Activated CD8-positive, alpha-beta memory T cell treated with anti-CD3 and anti-CD28 coated beads, Interleukin-2, amount 10 ng/mL, durations not matched to agents 7 days and 5 days (primary cell): Measurements from ENCODE around the gene AFAP1L1. TPM values are rescaled to one million over a fixed set of nuclear protein-coding genes. Genes with fewer than 3 reads are reported as not detected.
A peak's percentile ranks its signal among the peaks of the same experiment; 100 is the strongest.

Source experiments
- ATAC-seq: fragments of 150-1000 bp; cut with Tn5 transposase; one replicate; pipeline ENCODE4 v1.10.0; 2021; ENCODE audit warnings: moderate library complexity
- CTCF ChIA-PET: fragments of 350-600 bp; sonication (Branson Sonifier 250); formaldehyde crosslinking; loops from one replicate; lab custom pipeline; 2021; ENCODE audit warnings: antibody characterized with exemption; lab: Charles Lee
- DNase-seq: peaks from one replicate; pipeline ENCODE4 v3.0.0-alpha.2; 2020
- H3K27ac Mint-ChIP-seq: one replicate; pipeline ENCODE4 v1.8.0; 2021; ENCODE audit warnings: mild to moderate bottlenecking, mixed read lengths
- H3K27me3 Mint-ChIP-seq: one replicate; pipeline ENCODE4 v1.8.0; 2021; ENCODE audit warnings: mixed read lengths
- H3K36me3 Mint-ChIP-seq: one replicate; pipeline ENCODE4 v1.8.0; 2021; ENCODE audit warnings: mild to moderate bottlenecking, mixed read lengths
- H3K4me1 Mint-ChIP-seq: one replicate; pipeline ENCODE4 v1.8.0; 2021; ENCODE audit warnings: mixed read lengths
- H3K4me3 Mint-ChIP-seq: one replicate; pipeline ENCODE4 v1.8.0; 2021; ENCODE audit warnings: mild to moderate bottlenecking, moderate library complexity, mixed read lengths
- H3K9me3 Mint-ChIP-seq: one replicate; pipeline ENCODE4 v1.8.0; 2022; ENCODE audit warnings: low read depth, mixed read lengths
- total RNA-seq, 2 experiments: library from RNA; stranded (reverse); gene quantifications; one replicate each; pipeline ENCODE4 v1.2.3, GENCODE V29; 2021

AFAP1L1 gene
- total RNA-seq, 2 experiments from 2014 or later, result not detected

DNA sequence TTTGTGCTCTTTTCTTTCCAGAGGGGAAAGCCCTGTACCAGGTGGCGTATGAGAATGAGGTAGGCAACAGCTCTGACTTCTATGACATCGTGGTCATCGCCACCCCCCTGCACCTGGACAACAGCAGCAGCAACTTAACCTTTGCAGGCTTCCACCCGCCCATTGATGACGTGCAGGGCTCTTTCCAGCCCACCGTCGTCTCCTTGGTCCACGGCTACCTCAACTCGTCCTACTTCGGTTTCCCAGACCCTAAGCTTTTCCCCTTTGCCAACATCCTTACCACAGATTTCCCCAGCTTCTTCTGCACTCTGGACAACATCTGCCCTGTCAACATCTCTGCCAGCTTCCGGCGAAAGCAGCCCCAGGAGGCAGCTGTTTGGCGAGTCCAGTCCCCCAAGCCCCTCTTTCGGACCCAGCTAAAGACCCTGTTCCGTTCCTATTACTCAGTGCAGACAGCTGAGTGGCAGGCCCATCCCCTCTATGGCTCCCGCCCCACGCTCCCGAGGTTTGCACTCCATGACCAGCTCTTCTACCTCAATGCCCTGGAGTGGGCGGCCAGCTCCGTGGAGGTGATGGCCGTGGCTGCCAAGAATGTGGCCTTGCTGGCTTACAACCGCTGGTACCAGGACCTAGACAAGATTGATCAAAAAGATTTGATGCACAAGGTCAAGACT, 96.5 kb downstream of the AFAP1L1 start:
- Mint-ChIP-seq H3K4me3 (no peak overlapping the region), H3K9me3 (no peaks in the 10 kb centered on the region), H3K27me3 (no peaks in the 10 kb centered on the region), H3K27ac (peak overlapping the region; percentile 45), H3K4me1 (peaks cover 6% of the 10 kb centered on the region), H3K36me3 (peaks cover 6% of the 10 kb centered on the region)
- ATAC-seq (no peak), DNase-seq (no peak)
- CTCF ChIA-PET, result interaction anchor here (0.6 to 9.8 kb wide), 28 partner anchors 7 to 183 kb away, joined by 3 to 245 read pairs (median 4); partner anchors contain the start of genes CSNK1A1, GRPEL2 and PCYOX1L

DNA sequence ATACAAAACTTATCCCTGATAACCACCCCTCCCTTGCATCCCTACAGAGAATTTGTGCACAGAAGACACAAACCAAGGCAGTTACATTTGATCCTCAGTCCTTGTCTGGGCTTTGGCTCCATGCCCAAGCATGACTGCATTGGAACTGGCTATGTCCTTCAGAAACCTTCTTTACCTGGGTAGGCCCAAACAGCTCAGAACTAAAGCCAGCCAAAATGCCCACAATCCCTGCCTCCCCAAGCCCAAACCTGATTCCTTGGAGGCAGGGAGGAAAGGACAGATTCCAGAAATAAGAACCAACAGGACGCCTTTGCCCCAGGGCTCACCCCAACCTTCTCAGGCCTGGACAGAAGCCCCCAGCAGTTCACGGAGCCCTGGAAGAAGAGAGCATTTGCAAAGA, 99.2 kb downstream of the AFAP1L1 start:
- Mint-ChIP-seq H3K4me3 (no peak overlapping the region), H3K36me3 (peaks cover 6% of the 10 kb centered on the region), H3K4me1 (peaks cover 6% of the 10 kb centered on the region), H3K27ac (no peak overlapping the region), H3K9me3 (no peaks in the 10 kb centered on the region), H3K27me3 (no peaks in the 10 kb centered on the region)
- DNase-seq (no peak), ATAC-seq (no peak)
- CTCF ChIA-PET, result interaction anchor here (1.0 to 9.8 kb wide), 13 partner anchors 8 to 179 kb away, joined by 3 to 245 read pairs (median 5); partner anchors contain the start of genes GRPEL2, IL17B and PCYOX1L

DNA sequence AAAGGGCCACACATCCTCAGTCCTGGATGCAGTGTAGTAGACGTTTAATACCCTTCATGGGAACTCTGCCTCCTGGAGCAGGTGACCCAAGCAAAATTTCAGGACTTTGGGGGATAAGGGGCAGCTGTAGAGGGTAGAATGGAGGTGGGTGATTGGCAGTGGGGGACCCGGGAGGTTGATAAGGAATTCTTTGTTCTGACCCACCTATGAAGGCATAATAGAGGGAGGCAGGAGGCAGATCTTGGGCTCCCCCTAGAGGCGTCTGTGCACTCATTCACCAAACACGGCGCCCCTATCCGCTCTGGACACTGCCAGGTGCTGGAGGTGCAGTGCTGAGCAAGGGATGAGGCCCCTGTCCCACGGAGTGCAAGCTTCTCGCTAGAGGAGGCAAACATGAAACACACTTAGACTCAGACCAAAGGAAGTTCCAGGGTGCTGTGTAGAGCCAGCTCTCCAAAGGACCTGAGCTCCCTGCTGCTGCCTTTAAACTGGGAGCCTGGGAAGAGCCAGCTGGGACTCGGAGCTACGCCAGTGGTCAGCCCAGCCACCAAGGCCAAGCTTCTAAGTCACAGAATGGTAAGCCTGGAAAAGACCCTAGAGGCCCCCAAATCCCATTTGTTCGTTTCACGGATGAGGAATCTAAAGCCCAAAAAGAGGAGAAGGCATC, 99.8 kb downstream of the AFAP1L1 start:
- DNase-seq (peak; percentile 76), ATAC-seq (peak; percentile 89)
- Mint-ChIP-seq H3K27me3 (no peaks in the 10 kb centered on the region), H3K36me3 (peaks cover 6% of the 10 kb centered on the region), H3K9me3 (no peaks in the 10 kb centered on the region), H3K4me3 (no peak overlapping the region), H3K27ac (no peak overlapping the region), H3K4me1 (peaks cover 6% of the 10 kb centered on the region)
- CTCF ChIA-PET, result interaction anchor here (0.6 to 9.8 kb wide), 24 partner anchors 8 to 180 kb away, joined by 3 to 245 read pairs (median 4); partner anchors contain the start of genes CSNK1A1, GRPEL2, IL17B and PCYOX1L

DNA sequence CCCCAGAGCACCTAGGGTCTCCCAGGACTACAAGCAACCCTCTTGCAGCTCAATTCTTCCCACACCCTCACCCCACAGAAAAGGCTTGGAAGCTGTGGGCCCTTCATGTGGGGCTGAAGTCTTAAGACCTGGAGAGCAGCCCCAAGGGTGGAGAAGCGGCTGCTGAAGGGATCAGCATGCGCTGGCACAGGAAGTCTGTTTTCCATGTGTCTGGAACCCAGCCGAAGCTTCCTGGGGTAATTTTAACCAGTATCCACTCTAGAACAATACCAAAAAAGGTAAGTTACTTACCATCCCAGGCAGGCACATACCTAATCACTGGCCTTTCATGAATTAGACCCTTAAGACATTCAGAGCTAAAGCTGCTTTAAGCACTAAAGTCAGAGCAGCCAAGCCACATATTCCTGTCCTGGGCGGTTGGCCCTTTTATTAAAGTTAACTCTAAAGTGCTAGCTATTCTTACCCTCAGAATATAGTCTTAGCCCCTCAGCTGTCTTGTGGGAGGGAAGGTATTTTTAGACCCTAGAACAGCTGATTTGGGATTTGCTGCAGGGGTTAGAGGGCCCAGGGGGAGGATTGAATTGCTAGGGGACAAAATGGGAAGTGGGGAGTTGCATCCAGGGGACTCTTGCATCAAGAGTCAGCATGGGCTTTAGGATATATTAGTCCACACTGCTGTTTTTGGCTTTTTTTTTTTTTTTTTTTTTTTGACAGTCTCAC, 100.6 kb downstream of the AFAP1L1 start:
- DNase-seq (no peak), ATAC-seq (no peak)
- Mint-ChIP-seq H3K36me3 (peaks cover 6% of the 10 kb centered on the region), H3K9me3 (no peaks in the 10 kb centered on the region), H3K4me1 (peaks cover 4% of the 10 kb centered on the region), H3K27me3 (no peaks in the 10 kb centered on the region), H3K27ac (no peak overlapping the region), H3K4me3 (no peak overlapping the region)
- CTCF ChIA-PET, result interaction anchor here (0.6 to 9.8 kb wide), 26 partner anchors 7 to 1950 kb away, joined by 3 to 245 read pairs (median 4); partner anchors contain the start of genes CSNK1A1, GRPEL2, IL17B and PCYOX1L

DNA sequence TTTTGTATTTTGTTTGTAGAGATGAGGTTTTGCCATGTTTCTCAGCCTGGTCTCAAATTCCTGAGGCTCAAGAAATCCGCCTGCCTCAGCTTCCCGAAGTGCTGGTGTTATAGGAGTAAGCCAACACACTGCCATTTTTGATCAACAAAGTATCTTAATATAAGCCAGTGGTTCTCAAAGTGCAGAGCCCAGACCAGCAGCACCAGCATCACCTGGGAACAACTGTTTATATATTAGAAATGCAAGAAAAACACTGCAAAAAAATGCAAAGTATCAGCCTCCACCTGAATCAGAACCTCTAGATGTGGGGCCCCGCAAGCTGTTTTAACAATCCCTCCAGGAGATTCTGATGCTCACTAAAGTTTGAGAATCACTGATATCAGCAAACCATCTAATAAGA, 101.3 kb downstream of the AFAP1L1 start:
- no peaks in the 10 kb centered on the region for H3K9me3 Mint-ChIP-seq
- ATAC-seq, result no peak
- CTCF ChIA-PET, result interaction anchor here (1.3 to 9.8 kb wide), 9 partner anchors 9 to 190 kb away, joined by 3 to 245 read pairs (median 13); partner anchors contain the start of genes GRPEL2 and PCYOX1L
- H3K4me3 Mint-ChIP-seq, result no peak overlapping the region
- DNase-seq, result no peak
- H3K27ac Mint-ChIP-seq, result no peak overlapping the region
- peaks cover 5% of the 10 kb centered on the region for H3K36me3 Mint-ChIP-seq
- no peaks in the 10 kb centered on the region for H3K27me3 Mint-ChIP-seq
- no peaks in the 10 kb centered on the region for H3K4me1 Mint-ChIP-seq

DNA sequence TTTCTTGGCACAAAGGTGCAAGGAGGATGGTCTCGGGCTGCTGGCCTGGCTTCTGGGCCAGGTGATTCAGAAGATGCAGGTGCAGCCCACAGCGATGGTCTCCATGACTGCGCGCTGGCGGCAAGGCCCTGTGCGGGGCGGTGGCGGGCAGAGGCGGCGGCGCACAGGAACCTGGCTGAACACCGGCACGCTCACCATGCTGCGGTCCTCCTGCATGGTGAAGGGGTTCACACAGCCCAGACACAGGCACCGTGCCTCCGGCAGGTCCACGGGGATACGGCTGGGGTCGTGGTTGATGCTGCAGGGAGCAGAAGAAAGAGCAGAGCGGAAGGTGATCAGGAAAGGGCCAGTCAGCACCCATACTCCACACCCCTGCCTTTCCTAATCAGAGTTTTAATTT, 102.6 kb downstream of the AFAP1L1 start:
- no peaks in the 10 kb centered on the region for H3K27me3 Mint-ChIP-seq
- H3K36me3 Mint-ChIP-seq, result no peaks in the 10 kb centered on the region
- no peaks in the 10 kb centered on the region for H3K9me3 Mint-ChIP-seq
- H3K4me3 Mint-ChIP-seq, result no peak overlapping the region
- no peak for DNase-seq
- H3K27ac Mint-ChIP-seq, result no peak overlapping the region
- no peaks in the 10 kb centered on the region for H3K4me1 Mint-ChIP-seq
- CTCF ChIA-PET, result interaction anchor here (1.0 to 9.5 kb wide), 2 partner anchors 53 to 72 kb away, joined by 3 to 245 read pairs; no protein-coding TSS in a partner anchor
- ATAC-seq, result no peak

DNA sequence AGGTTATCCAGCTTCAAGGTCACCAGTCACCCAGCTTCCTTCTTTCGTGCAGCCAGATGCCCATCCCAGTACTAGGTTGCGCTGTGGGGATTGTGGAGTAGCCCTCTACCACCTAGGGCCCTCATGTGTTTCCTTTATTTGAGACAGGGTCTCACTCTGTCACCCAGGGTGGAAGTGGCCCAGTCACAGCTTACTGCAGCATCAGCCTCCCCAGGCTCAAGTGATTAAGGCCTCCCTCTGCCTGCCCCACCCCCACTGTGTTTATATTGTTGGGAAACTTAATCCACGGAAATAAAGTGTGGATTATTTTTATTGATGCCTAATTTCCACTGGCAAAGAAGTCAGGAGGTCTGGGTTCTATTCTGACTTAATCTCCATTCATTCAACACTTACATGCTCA, 103.1 kb downstream of the AFAP1L1 start:
- no peaks in the 10 kb centered on the region for H3K4me1 Mint-ChIP-seq
- H3K27me3 Mint-ChIP-seq, result no peaks in the 10 kb centered on the region
- no peaks in the 10 kb centered on the region for H3K9me3 Mint-ChIP-seq
- H3K36me3 Mint-ChIP-seq, result no peaks in the 10 kb centered on the region
- ATAC-seq (no peak), DNase-seq (no peak)
- no peak overlapping the region for H3K27ac Mint-ChIP-seq
- CTCF ChIA-PET, result interaction anchor here (0.9 to 9.5 kb wide), 4 partner anchors 37 to 72 kb away, joined by 3 to 245 read pairs (median 8); no protein-coding TSS in a partner anchor
- H3K4me3 Mint-ChIP-seq, result no peak overlapping the region

DNA sequence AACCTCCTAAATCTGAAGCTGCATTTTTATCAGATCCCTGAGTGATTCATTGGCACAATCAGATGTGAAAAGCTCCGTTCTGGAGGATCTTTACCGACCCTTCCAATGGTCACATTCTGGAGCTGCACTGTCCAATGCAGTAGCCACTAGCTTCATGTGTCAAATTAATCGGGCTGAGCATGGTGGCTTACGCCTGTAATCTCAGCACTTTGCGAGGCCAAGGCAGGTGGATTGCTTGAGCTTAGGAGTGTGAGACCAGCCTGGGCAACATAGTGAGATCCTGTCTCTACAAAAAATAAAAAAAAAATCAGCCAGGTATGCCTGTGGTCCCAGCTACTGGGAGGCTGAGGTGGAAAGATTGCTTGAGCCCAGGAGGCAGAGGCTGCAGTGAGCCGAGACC, 103.8 kb downstream of the AFAP1L1 start:
- H3K27ac Mint-ChIP-seq, result no peak overlapping the region
- no peak for ATAC-seq
- no peak overlapping the region for H3K4me3 Mint-ChIP-seq
- H3K27me3 Mint-ChIP-seq, result no peaks in the 10 kb centered on the region
- CTCF ChIA-PET, result interaction anchor here (0.9 to 2.6 kb wide), 3 partner anchors 10 to 58 kb away, joined by 3 to 12 read pairs (median 4); no protein-coding TSS in a partner anchor
- no peak for DNase-seq
- no peaks in the 10 kb centered on the region for H3K4me1 Mint-ChIP-seq
- no peaks in the 10 kb centered on the region for H3K36me3 Mint-ChIP-seq
- H3K9me3 Mint-ChIP-seq, result no peaks in the 10 kb centered on the region

DNA sequence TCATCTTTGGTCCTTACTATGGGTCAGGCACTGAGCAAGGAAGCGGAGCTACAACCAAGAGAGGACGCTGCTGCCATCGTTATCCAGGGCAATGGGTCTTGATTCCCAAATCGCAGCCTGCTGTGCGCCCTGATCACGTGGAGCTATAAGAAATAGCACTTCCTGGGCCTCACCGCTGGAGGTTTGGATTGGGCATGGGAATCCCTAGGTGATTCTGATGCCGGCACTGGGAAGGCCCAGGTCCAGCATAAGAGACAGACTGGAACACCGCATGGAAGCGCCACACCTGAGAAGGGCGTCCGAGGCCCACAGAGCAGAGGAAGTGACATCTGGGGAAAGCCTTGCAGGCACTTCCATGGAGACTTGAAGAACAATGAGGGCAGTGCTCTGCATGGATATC, 104.4 kb downstream of the AFAP1L1 start:
- H3K4me1 Mint-ChIP-seq, result no peaks in the 10 kb centered on the region
- H3K27ac Mint-ChIP-seq, result no peak overlapping the region
- DNase-seq, result no peak
- H3K36me3 Mint-ChIP-seq, result no peaks in the 10 kb centered on the region
- no peak for ATAC-seq
- no peaks in the 10 kb centered on the region for H3K9me3 Mint-ChIP-seq
- no peak overlapping the region for H3K4me3 Mint-ChIP-seq
- no peaks in the 10 kb centered on the region for H3K27me3 Mint-ChIP-seq
- CTCF ChIA-PET, result interaction anchor here (1.0 to 2.6 kb wide), 3 partner anchors 9 to 59 kb away, joined by 4 to 12 read pairs (median 4); no protein-coding TSS in a partner anchor

DNA sequence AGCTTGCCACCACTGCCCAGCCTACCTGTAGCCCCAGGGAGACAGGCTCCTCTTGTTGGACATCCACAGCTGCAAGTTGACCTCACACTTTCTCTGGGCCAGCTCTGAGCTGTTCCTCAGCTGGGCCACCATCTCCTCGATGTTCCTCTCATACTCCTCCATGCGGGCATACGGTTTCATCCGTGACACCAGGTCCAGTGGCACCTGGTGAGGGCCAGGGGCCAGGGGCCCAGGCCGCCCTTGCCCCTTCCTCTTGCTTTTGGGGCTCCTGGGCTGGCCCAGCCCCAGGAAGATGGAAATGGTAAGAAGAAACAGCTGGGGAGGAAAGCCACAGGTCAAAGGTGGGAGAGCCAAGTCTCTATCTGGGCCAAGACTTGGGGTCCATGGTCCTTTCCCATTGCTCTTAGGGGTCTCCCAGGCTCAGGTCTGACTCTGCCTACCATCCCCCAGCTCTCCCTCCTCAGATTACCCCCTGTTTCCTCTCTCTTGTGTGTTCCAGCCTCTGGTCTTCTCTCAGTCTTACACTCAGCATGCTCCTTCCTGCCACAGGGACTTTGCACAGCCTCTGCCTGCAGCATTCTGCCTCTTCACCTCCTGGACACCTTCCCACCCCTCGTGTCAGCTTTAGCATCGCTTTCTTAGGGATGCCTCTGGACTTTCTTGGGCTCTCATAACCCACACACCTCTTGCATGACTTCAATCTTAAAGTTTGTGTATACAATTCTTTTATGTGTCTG, 105.2 kb downstream of the AFAP1L1 start:
- DNase-seq (no peak), ATAC-seq (no peak)
- CTCF ChIA-PET, result interaction anchor here (0.8 to 2.6 kb wide), 4 partner anchors 10 to 188 kb away, joined by 3 to 12 read pairs (median 4); no protein-coding TSS in a partner anchor
- no peaks in the 10 kb centered on the region for H3K9me3 Mint-ChIP-seq
- H3K4me3 Mint-ChIP-seq, result no peak overlapping the region
- no peaks in the 10 kb centered on the region for H3K36me3 Mint-ChIP-seq
- H3K27me3 Mint-ChIP-seq, result no peaks in the 10 kb centered on the region
- no peaks in the 10 kb centered on the region for H3K4me1 Mint-ChIP-seq
- no peak overlapping the region for H3K27ac Mint-ChIP-seq

DNA sequence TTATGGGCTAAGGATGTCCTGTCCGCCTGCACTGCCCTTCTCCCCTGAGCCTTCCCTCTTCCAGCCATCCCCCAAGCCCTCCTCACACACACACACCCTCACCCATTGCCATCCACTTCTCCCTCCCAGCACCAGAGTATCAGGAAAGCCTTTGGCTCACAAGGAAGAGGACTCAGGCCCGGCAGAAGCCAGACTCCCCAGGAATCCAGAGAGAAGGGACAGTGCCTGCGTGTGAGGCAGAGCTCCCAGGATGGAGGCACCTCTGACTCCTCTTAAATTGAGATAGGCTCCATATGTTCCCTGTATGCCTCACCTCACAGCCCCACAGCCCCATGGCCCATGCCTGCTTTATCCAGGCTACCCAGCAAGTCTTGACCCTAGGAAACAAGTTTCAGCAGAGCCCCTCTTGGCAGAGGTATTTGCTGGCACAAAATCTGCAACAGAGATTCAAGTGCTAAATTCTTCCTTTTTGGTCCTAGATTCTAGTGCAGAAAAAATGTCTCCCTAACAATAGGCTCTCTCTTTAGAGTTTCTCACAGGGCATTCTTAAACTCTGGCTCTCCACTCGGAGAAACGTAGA, 106.7 kb downstream of the AFAP1L1 start:
- Mint-ChIP-seq H3K4me1 (no peaks in the 10 kb centered on the region), H3K27ac (no peak overlapping the region), H3K27me3 (no peaks in the 10 kb centered on the region), H3K36me3 (no peaks in the 10 kb centered on the region), H3K9me3 (no peaks in the 10 kb centered on the region), H3K4me3 (no peak overlapping the region)
- no peak for DNase-seq
- no peak for ATAC-seq
- CTCF ChIA-PET, result interaction anchor here (0.9 to 1.2 kb wide), 3 partner anchors 10 to 64 kb away, joined by 3 read pairs; no protein-coding TSS in a partner anchor

DNA sequence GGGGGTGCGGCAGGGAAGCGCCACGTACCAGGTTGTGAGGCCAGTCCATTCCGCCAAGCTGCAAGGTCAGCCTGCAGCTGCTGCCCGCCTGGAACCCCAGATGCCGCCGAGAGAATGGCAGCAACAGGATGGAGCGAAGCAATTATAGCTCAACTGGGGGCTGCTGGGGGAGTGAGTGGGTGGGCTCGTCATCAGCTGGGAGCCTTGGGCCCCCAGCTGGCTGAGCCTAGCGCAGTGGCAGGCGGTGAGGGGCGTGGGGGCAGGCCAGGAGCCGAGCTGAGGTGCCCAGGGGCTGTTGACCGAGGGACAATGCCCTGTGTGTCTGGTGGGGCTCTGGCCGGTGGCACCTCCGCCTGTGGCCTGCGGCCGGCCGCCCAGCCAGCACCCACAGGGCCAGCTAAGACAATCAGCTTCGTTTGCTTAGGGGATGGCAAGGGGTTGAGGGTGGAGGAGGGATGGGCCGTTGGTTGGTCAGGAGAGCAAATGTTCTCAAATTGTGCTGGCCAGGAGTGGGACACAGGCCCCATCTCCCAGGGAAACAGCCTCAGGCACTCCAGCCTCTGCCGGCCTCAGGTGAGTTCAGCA, 107.6 kb downstream of the AFAP1L1 start, which contains the start of gene IL17B:
TSS of gene IL17B (minus strand) at position 116 of the 585 bp plus-strand sequence. CDS start at position 49, 67 bp downstream.
- Mint-ChIP-seq H3K4me1 (no peaks in the 10 kb centered on the region), H3K36me3 (no peaks in the 10 kb centered on the region), H3K4me3 (no peak within 1 kb of the TSS), H3K27ac (no peak within 1 kb of the TSS), H3K9me3 (no peaks in the 10 kb centered on the region), H3K27me3 (no peaks in the 10 kb centered on the region)
- CTCF ChIA-PET, result interaction anchor here (1.1 to 1.7 kb wide), 5 partner anchors 8 to 65 kb away, joined by 3 to 6 read pairs (median 3); no protein-coding TSS in a partner anchor
- no peak for DNase-seq
- ATAC-seq, result no peak
